ENCODE measurements around the gene TMEM131L.

GRCh38 chr4:153655928-153656327 lies 189.8 kb downstream of the TMEM131L start:
- TF ChIP-seq POLR2AphosphoS5 (IDR thresholded peaks at IDR 0.05; ENCODE audit: low read depth, low read length), result no peak
- no peak for TF ChIP-seq POLR2A (IDR thresholded peaks at IDR 0.05; ENCODE audit: low read depth, low read length)
- no peak for TF ChIP-seq TAF1 (IDR thresholded peaks at IDR 0.05; ENCODE audit: borderline replicate concordance, low read depth, low read length)

Measured in GM12892 (cell line).